ENCODE measurements around the gene HORMAD1.
"Not testable (repeated sequence)": the region's sequence is repeated elsewhere in the genome, so short reads cannot be mapped to it uniquely, and the experiment has no call there.

HORMAD1 gene

GRCh38 chr1:150663321-150663720 is 57.4 kb downstream of the HORMAD1 start:
- H3K4me3 ChIP-seq (ENCODE audit: low read length): no peak overlapping the region
- no peaks in the 10 kb centered on the region for H3K9me3 ChIP-seq (ENCODE audit: control insufficient read depth, insufficient read depth, low read length)
- WGBS (ENCODE audit: insufficient coverage, insufficient read length): no CpG with 5 or more reads among the region's 7 CpGs
- DNase-seq (ENCODE audit: low read depth, low spot score): no peak
- H3K36me3 ChIP-seq (ENCODE audit: control insufficient read depth, insufficient read depth, low read length): peaks cover 2% of the 10 kb centered on the region; the same call in 1 of the 2 replicates
- no peak overlapping the region for H3K27ac ChIP-seq (ENCODE audit: low read length)
- no peaks in the 10 kb centered on the region for H3K27me3 ChIP-seq (ENCODE audit: control insufficient read depth, insufficient read depth, low read length)
- no peaks in the 10 kb centered on the region for H3K4me1 ChIP-seq (ENCODE audit: control insufficient read depth, insufficient read depth, low read length)

- H3K4me3 ChIP-seq (ENCODE audit: low read length): no peak overlapping the region
- H3K36me3 ChIP-seq (ENCODE audit: control insufficient read depth, insufficient read depth, low read length): peaks cover 2% of the 10 kb centered on the region; the same call in 1 of the 2 replicates
- no peaks in the 10 kb centered on the region for H3K9me3 ChIP-seq (ENCODE audit: control insufficient read depth, insufficient read depth, low read length)
- no peaks in the 10 kb centered on the region for H3K4me1 ChIP-seq (ENCODE audit: control insufficient read depth, insufficient read depth, low read length)
- WGBS (ENCODE audit: insufficient coverage, insufficient read length): no CpG with 5 or more reads among the region's 9 CpGs
- DNase-seq (ENCODE audit: low read depth, low spot score): no peak
- H3K27ac ChIP-seq (ENCODE audit: low read length): no peak overlapping the region
- H3K27me3 ChIP-seq (ENCODE audit: control insufficient read depth, insufficient read depth, low read length): no peaks in the 10 kb centered on the region
These were observed 57.9 kb downstream of the HORMAD1 start for GRCh38 chr1:150662811-150663210.

GRCh38 chr1:150661156-150661555 is 59.5 kb downstream of the HORMAD1 start:
- no CpG with 5 or more reads among the region's 5 CpGs for WGBS (ENCODE audit: insufficient coverage, insufficient read length)
- DNase-seq (ENCODE audit: low read depth, low spot score): no peak
- peaks cover 2% of the 10 kb centered on the region; the same call in 1 of the 2 replicates for H3K36me3 ChIP-seq (ENCODE audit: control insufficient read depth, insufficient read depth, low read length)
- no peak overlapping the region for H3K27ac ChIP-seq (ENCODE audit: low read length)
- H3K27me3 ChIP-seq (ENCODE audit: control insufficient read depth, insufficient read depth, low read length): no peaks in the 10 kb centered on the region
- no peaks in the 10 kb centered on the region for H3K9me3 ChIP-seq (ENCODE audit: control insufficient read depth, insufficient read depth, low read length)
- no peak overlapping the region for H3K4me3 ChIP-seq (ENCODE audit: low read length)
- no peaks in the 10 kb centered on the region for H3K4me1 ChIP-seq (ENCODE audit: control insufficient read depth, insufficient read depth, low read length)

GRCh38 chr1:150660584-150660983 is 60.1 kb downstream of the HORMAD1 start:
- Histone ChIP-seq H3K27me3 (ENCODE audit: control insufficient read depth, insufficient read depth, low read length) (no peaks in the 10 kb centered on the region), H3K36me3 (ENCODE audit: control insufficient read depth, insufficient read depth, low read length) (peaks cover 2% of the 10 kb centered on the region; the same call in 1 of the 2 replicates), H3K4me3 (ENCODE audit: low read length) (no peak overlapping the region), H3K27ac (ENCODE audit: low read length) (no peak overlapping the region), H3K9me3 (ENCODE audit: control insufficient read depth, insufficient read depth, low read length) (no peaks in the 10 kb centered on the region), H3K4me1 (ENCODE audit: control insufficient read depth, insufficient read depth, low read length) (no peaks in the 10 kb centered on the region)
- DNase-seq (ENCODE audit: low read depth, low spot score): no peak
- no CpG with 5 or more reads among the region's 4 CpGs for WGBS (ENCODE audit: insufficient coverage, insufficient read length)

GRCh38 chr1:150657064-150657463 is 63.6 kb downstream of the HORMAD1 start:
- H3K4me1 ChIP-seq (ENCODE audit: control insufficient read depth, insufficient read depth, low read length); H3K27me3 ChIP-seq (ENCODE audit: control insufficient read depth, insufficient read depth, low read length); H3K9me3 ChIP-seq (ENCODE audit: control insufficient read depth, insufficient read depth, low read length); H3K27ac ChIP-seq (ENCODE audit: low read length); H3K36me3 ChIP-seq (ENCODE audit: control insufficient read depth, insufficient read depth, low read length); DNase-seq (ENCODE audit: low read depth, low spot score); H3K4me3 ChIP-seq (ENCODE audit: low read length): not testable (repeated sequence)
- WGBS (ENCODE audit: insufficient coverage, insufficient read length): no CpG with 5 or more reads among the region's 4 CpGs

- not testable (repeated sequence) for H3K4me1 ChIP-seq (ENCODE audit: control insufficient read depth, insufficient read depth, low read length); DNase-seq (ENCODE audit: low read depth, low spot score); H3K27me3 ChIP-seq (ENCODE audit: control insufficient read depth, insufficient read depth, low read length); H3K9me3 ChIP-seq (ENCODE audit: control insufficient read depth, insufficient read depth, low read length); H3K36me3 ChIP-seq (ENCODE audit: control insufficient read depth, insufficient read depth, low read length); H3K4me3 ChIP-seq (ENCODE audit: low read length); H3K27ac ChIP-seq (ENCODE audit: low read length)
- WGBS (ENCODE audit: insufficient coverage, insufficient read length): no CpG with 5 or more reads among the region's 10 CpGs
These were observed 66.1 kb downstream of the HORMAD1 start for GRCh38 chr1:150654635-150655034.

GRCh38 chr1:150650193-150650592 is 70.5 kb downstream of the HORMAD1 start:
- Histone ChIP-seq H3K9me3 (ENCODE audit: control insufficient read depth, insufficient read depth, low read length) (no peaks in the 10 kb centered on the region), H3K4me3 (ENCODE audit: low read length) (no peak overlapping the region), H3K36me3 (ENCODE audit: control insufficient read depth, insufficient read depth, low read length) (peaks cover 2% of the 10 kb centered on the region; the same call in 1 of the 2 replicates), H3K4me1 (ENCODE audit: control insufficient read depth, insufficient read depth, low read length) (no peaks in the 10 kb centered on the region), H3K27ac (ENCODE audit: low read length) (no peak overlapping the region), H3K27me3 (ENCODE audit: control insufficient read depth, insufficient read depth, low read length) (no peaks in the 10 kb centered on the region)
- WGBS (ENCODE audit: insufficient coverage, insufficient read length): no CpG with 5 or more reads among the region's 1 CpG
- no peak for DNase-seq (ENCODE audit: low read depth, low spot score)

- no peak overlapping the region for H3K27ac ChIP-seq (ENCODE audit: low read length)
These were observed 71.1 kb downstream of the HORMAD1 start for GRCh38 chr1:150649441-150650075.

More at GRCh38 chr1:150649441-150650075, 71.1 kb downstream of the HORMAD1 start:
- Histone ChIP-seq H3K27me3 (ENCODE audit: control insufficient read depth, insufficient read depth, low read length) (no peaks in the 10 kb centered on the region), H3K36me3 (ENCODE audit: control insufficient read depth, insufficient read depth, low read length) (peaks cover 2% of the 10 kb centered on the region; the same call in 1 of the 2 replicates), H3K9me3 (ENCODE audit: control insufficient read depth, insufficient read depth, low read length) (no peaks in the 10 kb centered on the region), H3K4me1 (ENCODE audit: control insufficient read depth, insufficient read depth, low read length) (no peaks in the 10 kb centered on the region), H3K4me3 (ENCODE audit: low read length) (no peak overlapping the region)
- no peak for DNase-seq (ENCODE audit: low read depth, low spot score)
- no CpG with 5 or more reads among the region's 5 CpGs for WGBS (ENCODE audit: insufficient coverage, insufficient read length)
